ENCODE measurements around the gene RFX8. TPM values are rescaled to one million over a fixed set of nuclear protein-coding genes. Genes with fewer than 3 reads are reported as not detected.

RFX8 gene
- total RNA-seq, 1 donor from 2014 or later = not detected

GRCh38 chr2:101403745-101404144 lies 71.2 kb downstream of the RFX8 start:
- no peak overlapping the region for H3K4me3 ChIP-seq

DNA sequence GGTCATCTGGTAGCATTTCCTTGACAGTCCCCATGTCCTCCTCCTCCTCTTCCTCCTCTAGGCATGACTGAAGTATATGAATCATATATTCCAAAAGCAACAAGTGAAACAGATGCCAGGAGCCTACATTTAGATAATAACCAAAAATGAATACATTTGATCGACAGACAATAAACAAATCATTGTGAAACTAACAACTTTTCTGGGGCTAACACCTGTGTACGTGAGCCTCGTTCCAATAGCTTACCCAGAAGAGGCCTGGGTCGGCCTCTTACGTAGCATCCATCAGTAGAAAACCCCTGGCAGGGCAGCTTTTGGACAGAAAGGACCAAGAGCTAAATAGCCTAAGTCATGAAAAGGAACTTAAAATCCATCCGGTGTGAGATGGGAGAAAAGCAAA lies 72.3 kb downstream of the RFX8 start:
- Histone ChIP-seq H3K4me1 (no peaks in the 10 kb centered on the region), H3K27ac (no peak overlapping the region), H3K27me3 (ENCODE audit: low read depth) (no peaks in the 10 kb centered on the region), H3K9me3 (no peaks in the 10 kb centered on the region), H3K36me3 (no peaks in the 10 kb centered on the region), H3K4me3 (no peak overlapping the region)
- TF ChIP-seq, protein P1, sequence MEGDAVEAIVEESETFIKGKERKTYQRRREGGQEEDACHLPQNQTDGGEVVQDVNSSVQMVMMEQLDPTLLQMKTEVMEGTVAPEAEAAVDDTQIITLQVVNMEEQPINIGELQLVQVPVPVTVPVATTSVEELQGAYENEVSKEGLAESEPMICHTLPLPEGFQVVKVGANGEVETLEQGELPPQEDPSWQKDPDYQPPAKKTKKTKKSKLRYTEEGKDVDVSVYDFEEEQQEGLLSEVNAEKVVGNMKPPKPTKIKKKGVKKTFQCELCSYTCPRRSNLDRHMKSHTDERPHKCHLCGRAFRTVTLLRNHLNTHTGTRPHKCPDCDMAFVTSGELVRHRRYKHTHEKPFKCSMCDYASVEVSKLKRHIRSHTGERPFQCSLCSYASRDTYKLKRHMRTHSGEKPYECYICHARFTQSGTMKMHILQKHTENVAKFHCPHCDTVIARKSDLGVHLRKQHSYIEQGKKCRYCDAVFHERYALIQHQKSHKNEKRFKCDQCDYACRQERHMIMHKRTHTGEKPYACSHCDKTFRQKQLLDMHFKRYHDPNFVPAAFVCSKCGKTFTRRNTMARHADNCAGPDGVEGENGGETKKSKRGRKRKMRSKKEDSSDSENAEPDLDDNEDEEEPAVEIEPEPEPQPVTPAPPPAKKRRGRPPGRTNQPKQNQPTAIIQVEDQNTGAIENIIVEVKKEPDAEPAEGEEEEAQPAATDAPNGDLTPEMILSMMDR (IDR thresholded peaks at IDR 0.05) = no peak
- intact Hi-C loops (cut with DNase I) = no loop called here
- DNase-seq (no peak), ATAC-seq (no peak)

More at GRCh38 chr2:101403745-101404144, 71.2 kb downstream of the RFX8 start:
- ATAC-seq (no peak), DNase-seq (no peak)
- no peak overlapping the region for H3K27ac ChIP-seq
- H3K36me3 ChIP-seq = no peaks in the 10 kb centered on the region
- H3K4me1 ChIP-seq = no peaks in the 10 kb centered on the region
- H3K27me3 ChIP-seq (ENCODE audit: low read depth) = no peaks in the 10 kb centered on the region
- TF ChIP-seq, protein P1 (IDR thresholded peaks at IDR 0.05) = no peak
- intact Hi-C loops (cut with DNase I) = no loop called here
- H3K9me3 ChIP-seq = no peaks in the 10 kb centered on the region

GRCh38 chr2:101401906-101402305 lies 73.0 kb downstream of the RFX8 start:
- H3K4me3 ChIP-seq = no peak overlapping the region
- ATAC-seq (no peak), DNase-seq (no peak)
- H3K27ac ChIP-seq = no peak overlapping the region
- H3K4me1 ChIP-seq = no peaks in the 10 kb centered on the region
- H3K9me3 ChIP-seq = no peaks in the 10 kb centered on the region
- TF ChIP-seq, protein P1 (IDR thresholded peaks at IDR 0.05) = no peak
- intact Hi-C loops (cut with DNase I) = no loop called here
- H3K27me3 ChIP-seq (ENCODE audit: low read depth) = no peaks in the 10 kb centered on the region
- H3K36me3 ChIP-seq = no peaks in the 10 kb centered on the region

DNA sequence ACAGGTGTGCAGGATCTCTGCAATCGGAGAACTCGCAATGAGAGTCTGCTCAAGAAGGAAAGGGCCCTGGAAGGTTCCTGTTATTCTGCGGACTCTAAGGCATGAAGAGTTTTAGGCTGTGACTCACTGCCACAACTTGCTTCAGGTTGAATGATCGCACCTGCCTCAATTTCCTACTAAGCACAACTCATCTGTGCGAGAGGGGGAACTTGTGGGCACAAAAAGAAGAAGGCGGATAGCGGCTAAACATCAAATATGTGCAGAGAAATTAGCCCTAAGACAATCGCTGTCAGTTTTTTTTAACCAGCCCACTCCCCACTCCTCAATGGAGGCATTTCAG lies 73.6 kb downstream of the RFX8 start:
- no peaks in the 10 kb centered on the region for H3K4me1 ChIP-seq
- no peaks in the 10 kb centered on the region for H3K9me3 ChIP-seq
- TF ChIP-seq, protein P1 (IDR thresholded peaks at IDR 0.05) = no peak

GRCh38 chr2:101400506-101401325 lies 74.2 kb downstream of the RFX8 start:
- H3K27ac ChIP-seq = no peak overlapping the region
- no peaks in the 10 kb centered on the region for H3K4me1 ChIP-seq
- no peaks in the 10 kb centered on the region for H3K27me3 ChIP-seq (ENCODE audit: low read depth)
- ATAC-seq (no peak), DNase-seq (no peak)
- intact Hi-C loops (cut with DNase I) = no loop called here
- no peaks in the 10 kb centered on the region for H3K36me3 ChIP-seq
- TF ChIP-seq, protein P1 (IDR thresholded peaks at IDR 0.05) = no peak
- H3K4me3 ChIP-seq = no peak overlapping the region
- no peaks in the 10 kb centered on the region for H3K9me3 ChIP-seq

More for the DNA sequence above, 73.6 kb downstream of the RFX8 start:
- no peak overlapping the region for H3K4me3 ChIP-seq
- intact Hi-C loops (cut with DNase I) = no loop called here
- DNase-seq (no peak), ATAC-seq (no peak)
- H3K36me3 ChIP-seq = no peaks in the 10 kb centered on the region
- H3K27me3 ChIP-seq (ENCODE audit: low read depth) = no peaks in the 10 kb centered on the region
- no peak overlapping the region for H3K27ac ChIP-seq
